Bronchial epithelial cell (primary cell): Measurements from ENCODE around the gene ADD3. TPM values are rescaled to one million over a fixed set of nuclear protein-coding genes. Genes with fewer than 3 reads are reported as not detected.
A peak's percentile ranks its signal among the peaks of the same experiment; 100 is the strongest.

Source experiments
- DNase-seq: peaks from one replicate; pipeline ENCODE4 v3.0.0-alpha.2; 2010; ENCODE audit warnings: low read depth
- FAIRE-seq: peaks from 2 replicates; lab custom pipeline; 2011; peaks lifted over from hg19 to GRCh38; lab: Jason Lieb, UNC
- H3K27me3 ChIP-seq: 2 replicates; pipeline ENCODE4 v1.5.1; 2011; ENCODE audit warnings: low read length; ENCODE audit not compliant: control insufficient read depth, insufficient read depth
- H3K36me3 ChIP-seq: 2 replicates; pipeline ENCODE4 v1.5.1; 2011; ENCODE audit warnings: low read length; ENCODE audit not compliant: control insufficient read depth, insufficient read depth
- H3K4me3 ChIP-seq: 2 replicates; pipeline ENCODE4 v1.5.1; 2011; ENCODE audit warnings: mild to moderate bottlenecking, low read depth, low read length, control low read depth
- total RNA-seq: library from RNA; depleted of rRNA; stranded (reverse); fragments of >200 nt; gene quantifications from 2 replicates; pipeline ENCODE4 v1.2.1, GENCODE V29; 2014
- TF ChIP-seq, protein P1 (sequence below): IDR thresholded peaks from 2 replicates; pipeline ENCODE4 v1.5.1; 2011; ENCODE audit warnings: mild to moderate bottlenecking, moderate library complexity, low read length, control low read depth, inconsistent platforms; ENCODE audit not compliant: insufficient read depth, severe bottlenecking

ADD3 gene
- total RNA-seq, 1 donor from 2014 or later = 39.5 TPM

- Histone ChIP-seq H3K4me3 (no peak overlapping the region), H3K27me3 (no peaks in the 10 kb centered on the region), H3K36me3 (no peaks in the 10 kb centered on the region)
- DNase-seq (no peak), FAIRE-seq (no peak)
- TF ChIP-seq, protein P1, sequence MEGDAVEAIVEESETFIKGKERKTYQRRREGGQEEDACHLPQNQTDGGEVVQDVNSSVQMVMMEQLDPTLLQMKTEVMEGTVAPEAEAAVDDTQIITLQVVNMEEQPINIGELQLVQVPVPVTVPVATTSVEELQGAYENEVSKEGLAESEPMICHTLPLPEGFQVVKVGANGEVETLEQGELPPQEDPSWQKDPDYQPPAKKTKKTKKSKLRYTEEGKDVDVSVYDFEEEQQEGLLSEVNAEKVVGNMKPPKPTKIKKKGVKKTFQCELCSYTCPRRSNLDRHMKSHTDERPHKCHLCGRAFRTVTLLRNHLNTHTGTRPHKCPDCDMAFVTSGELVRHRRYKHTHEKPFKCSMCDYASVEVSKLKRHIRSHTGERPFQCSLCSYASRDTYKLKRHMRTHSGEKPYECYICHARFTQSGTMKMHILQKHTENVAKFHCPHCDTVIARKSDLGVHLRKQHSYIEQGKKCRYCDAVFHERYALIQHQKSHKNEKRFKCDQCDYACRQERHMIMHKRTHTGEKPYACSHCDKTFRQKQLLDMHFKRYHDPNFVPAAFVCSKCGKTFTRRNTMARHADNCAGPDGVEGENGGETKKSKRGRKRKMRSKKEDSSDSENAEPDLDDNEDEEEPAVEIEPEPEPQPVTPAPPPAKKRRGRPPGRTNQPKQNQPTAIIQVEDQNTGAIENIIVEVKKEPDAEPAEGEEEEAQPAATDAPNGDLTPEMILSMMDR = no peak
These were observed 9.3 kb upstream of the ADD3 start for GRCh38 chr10:109998513-109998912.

GRCh38 chr10:110002801-110003523 is 4.8 kb upstream of the ADD3 start:
- no peaks in the 10 kb centered on the region for H3K36me3 ChIP-seq
- DNase-seq (peak; percentile 22), FAIRE-seq (no peak)
- no peaks in the 10 kb centered on the region for H3K27me3 ChIP-seq
- TF ChIP-seq, protein P1 = no peak
- no peak overlapping the region for H3K4me3 ChIP-seq

DNA sequence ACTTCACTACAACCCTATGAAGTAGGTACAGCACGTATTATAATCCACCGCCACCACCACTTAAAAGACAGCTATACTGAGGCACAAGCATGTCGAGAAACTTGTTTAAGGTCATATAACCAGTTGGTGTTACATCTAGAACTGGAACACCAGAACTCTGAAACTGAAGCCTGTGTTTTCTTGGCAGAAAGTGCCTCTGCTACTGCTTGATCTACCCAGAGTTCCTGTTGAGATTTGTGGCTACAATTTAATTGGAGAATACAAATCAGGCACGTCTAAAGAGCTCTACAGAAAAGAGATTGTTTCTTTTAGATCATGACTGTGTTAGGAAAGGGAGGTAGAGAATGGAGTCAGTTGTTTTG is 4.3 kb upstream of the ADD3 start:
- Histone ChIP-seq H3K4me3 (no peak overlapping the region), H3K36me3 (no peaks in the 10 kb centered on the region), H3K27me3 (no peaks in the 10 kb centered on the region)
- TF ChIP-seq, protein P1 = no peak
- no peak for FAIRE-seq
- no peak for DNase-seq

DNA sequence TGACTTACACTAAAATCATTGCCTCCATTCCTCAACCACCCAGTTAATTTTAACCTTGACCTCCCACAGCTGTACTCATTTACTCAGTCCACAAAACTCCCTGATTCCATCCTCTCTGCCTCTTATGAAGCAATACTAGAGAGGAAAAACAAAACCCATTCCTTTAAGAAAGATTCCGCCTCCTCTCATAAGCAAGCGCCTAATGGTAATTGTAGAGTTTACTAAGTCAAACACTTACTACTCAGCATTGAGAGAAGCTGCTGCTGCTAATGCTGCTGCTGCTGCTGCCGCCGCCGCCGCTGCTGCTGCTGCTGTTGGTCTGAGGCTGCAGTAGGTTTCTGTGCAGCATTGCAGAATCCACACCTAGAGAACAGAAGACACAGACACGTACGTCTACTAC is 2.1 kb upstream of the ADD3 start:
- Histone ChIP-seq H3K36me3 (no peaks in the 10 kb centered on the region), H3K4me3 (no peak overlapping the region), H3K27me3 (no peaks in the 10 kb centered on the region)
- DNase-seq = peak; percentile 35
- TF ChIP-seq, protein P1 = no peak
- FAIRE-seq = no peak

GRCh38 chr10:110006358-110007160 is 1.2 kb upstream of the ADD3 start:
- TF ChIP-seq, protein P1 = no peak
- no peak for FAIRE-seq
- peak overlapping the region; percentile 89 for H3K4me3 ChIP-seq
- H3K27me3 ChIP-seq = no peaks in the 10 kb centered on the region
- H3K36me3 ChIP-seq = no peaks in the 10 kb centered on the region
- peak; percentile 50 for DNase-seq
